Uterus (tissue), 2 donors: ENCODE measurements around the gene EXOC6.

Experiments used
- POLR2A ChIP-seq, 2 donors: fragments of 450-650 bp; IDR thresholded peaks; one replicate each; pipeline ENCODE4 v1.6.1; 2016; ENCODE audit warnings: antibody characterized with exemption in 2 of 2, mild to moderate bottlenecking in 1 of 2, moderate library complexity in 1 of 2
- TF ChIP-seq, protein P1 (sequence below), 4 experiments: fragments of 200-600 bp in 2 of 4; fragments of 450-650 bp in 2 of 4; sonication (generic) in 2 of 4; IDR thresholded peaks; one replicate each; pipeline ENCODE4 v1.5.1; 2016 to 2019; ENCODE audit warnings: antibody characterized with exemption in 4 of 4, mild to moderate bottlenecking in 2 of 4, moderate library complexity in 1 of 4

DNA sequence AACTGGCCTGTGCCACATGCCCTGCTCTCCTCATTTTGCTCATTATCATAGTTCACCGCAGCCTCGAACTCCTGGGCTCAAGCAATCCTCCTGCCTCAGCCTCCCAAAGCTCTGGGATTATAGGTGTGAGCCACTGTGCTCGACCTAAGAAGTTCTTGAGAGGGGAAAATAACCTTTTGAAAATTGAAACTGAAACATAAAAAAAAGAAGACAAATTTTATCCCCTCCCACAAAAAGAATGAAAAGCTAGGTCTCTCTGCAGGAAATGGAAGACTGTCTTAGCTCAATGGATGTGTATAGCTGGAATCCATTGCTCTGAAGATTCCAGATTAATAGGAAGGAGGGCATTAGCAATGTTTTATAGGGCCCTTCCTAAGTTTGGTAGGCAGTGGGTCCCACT is 2.0 kb upstream of the EXOC6 start:
- TF ChIP-seq, protein P1, sequence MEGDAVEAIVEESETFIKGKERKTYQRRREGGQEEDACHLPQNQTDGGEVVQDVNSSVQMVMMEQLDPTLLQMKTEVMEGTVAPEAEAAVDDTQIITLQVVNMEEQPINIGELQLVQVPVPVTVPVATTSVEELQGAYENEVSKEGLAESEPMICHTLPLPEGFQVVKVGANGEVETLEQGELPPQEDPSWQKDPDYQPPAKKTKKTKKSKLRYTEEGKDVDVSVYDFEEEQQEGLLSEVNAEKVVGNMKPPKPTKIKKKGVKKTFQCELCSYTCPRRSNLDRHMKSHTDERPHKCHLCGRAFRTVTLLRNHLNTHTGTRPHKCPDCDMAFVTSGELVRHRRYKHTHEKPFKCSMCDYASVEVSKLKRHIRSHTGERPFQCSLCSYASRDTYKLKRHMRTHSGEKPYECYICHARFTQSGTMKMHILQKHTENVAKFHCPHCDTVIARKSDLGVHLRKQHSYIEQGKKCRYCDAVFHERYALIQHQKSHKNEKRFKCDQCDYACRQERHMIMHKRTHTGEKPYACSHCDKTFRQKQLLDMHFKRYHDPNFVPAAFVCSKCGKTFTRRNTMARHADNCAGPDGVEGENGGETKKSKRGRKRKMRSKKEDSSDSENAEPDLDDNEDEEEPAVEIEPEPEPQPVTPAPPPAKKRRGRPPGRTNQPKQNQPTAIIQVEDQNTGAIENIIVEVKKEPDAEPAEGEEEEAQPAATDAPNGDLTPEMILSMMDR (IDR thresholded peaks at IDR 0.05), result no peak
- no peak for TF ChIP-seq POLR2A (IDR thresholded peaks at IDR 0.05)
